HEK293T (cell line): ENCODE measurements around the gene FOXA3.

Experiments used
- CTCF ChIA-PET: fragments of 350-600 bp; formaldehyde crosslinking; extraction: SDS; loops from one replicate; lab custom pipeline; 2021; ENCODE audit warnings: antibody characterized with exemption, inconsistent platforms; lab: Yijun Ruan, JAX
- POLR2A ChIA-PET: fragments of 350-600 bp; formaldehyde crosslinking; extraction: SDS; loops from one replicate; lab custom pipeline; 2020; ENCODE audit warnings: antibody characterized with exemption, inconsistent platforms; lab: Yijun Ruan, JAX
- DNase-seq: peaks from one replicate; pipeline ENCODE4 v3.0.0; 2012; ENCODE audit warnings: mixed read lengths; ENCODE audit errors: extremely low spot score
- ARNT ChIP-seq: fragments of 450-650 bp; IDR thresholded peaks from 2 replicates; pipeline ENCODE4 v1.6.1; 2017; ENCODE audit warnings: mild to moderate bottlenecking
- BHLHE40 ChIP-seq: fragments of 450-650 bp; IDR thresholded peaks from 2 replicates; pipeline ENCODE4 v1.6.1; 2016; ENCODE audit warnings: mild to moderate bottlenecking, moderate library complexity, borderline replicate concordance
- CTBP1 ChIP-seq: fragments of 450-650 bp; IDR thresholded peaks from 2 replicates; pipeline ENCODE4 v1.6.1; 2016; ENCODE audit warnings: borderline replicate concordance
- ELF4 ChIP-seq: fragments of 450-650 bp; IDR thresholded peaks from 2 replicates; pipeline ENCODE4 v1.6.1; 2017; ENCODE audit warnings: antibody characterized with exemption
- FOXA1 ChIP-seq: fragments of 450-650 bp; IDR thresholded peaks from 2 replicates; pipeline ENCODE4 v1.6.1; 2016; ENCODE audit warnings: mild to moderate bottlenecking
- FOXK2 ChIP-seq: fragments of 450-650 bp; IDR thresholded peaks from 2 replicates; pipeline ENCODE4 v1.6.1; 2016; ENCODE audit warnings: mild to moderate bottlenecking
- FOXM1 ChIP-seq: fragments of 450-650 bp; IDR thresholded peaks from 2 replicates; pipeline ENCODE4 v1.6.1; 2017; ENCODE audit warnings: mild to moderate bottlenecking, borderline replicate concordance
- HDGF ChIP-seq: fragments of 450-650 bp; IDR thresholded peaks from 2 replicates; pipeline ENCODE4 v1.6.1; 2017; ENCODE audit warnings: antibody characterized with exemption, borderline replicate concordance
- L3MBTL2 ChIP-seq: fragments of 450-650 bp; conservative IDR thresholded peaks from 2 replicates; pipeline ENCODE4 v1.6.1; 2016; ENCODE audit warnings: mild to moderate bottlenecking
- LEF1 ChIP-seq: fragments of 450-650 bp; IDR thresholded peaks from 2 replicates; pipeline ENCODE4 v1.6.1; 2017; ENCODE audit warnings: mild to moderate bottlenecking, borderline replicate concordance
- NFRKB ChIP-seq: fragments of 450-650 bp; IDR thresholded peaks from 2 replicates; pipeline ENCODE4 v1.6.1; 2016; ENCODE audit warnings: mild to moderate bottlenecking, moderate library complexity
- PKNOX1 ChIP-seq: fragments of 450-650 bp; IDR thresholded peaks from 2 replicates; pipeline ENCODE4 v1.6.1; 2016
- SP1 ChIP-seq: fragments of 450-650 bp; IDR thresholded peaks from 2 replicates; pipeline ENCODE4 v1.6.1; 2017
- SUZ12 ChIP-seq: fragments of 450-650 bp; IDR thresholded peaks from 2 replicates; pipeline ENCODE4 v1.6.1; 2016; ENCODE audit warnings: mild to moderate bottlenecking
- TARDBP ChIP-seq: fragments of 450-650 bp; IDR thresholded peaks from 2 replicates; pipeline ENCODE4 v1.6.1; 2016
- ZNF384 ChIP-seq: fragments of 450-650 bp; IDR thresholded peaks from 2 replicates; pipeline ENCODE4 v1.6.1; 2016

Gene FOXA3

GRCh38 chr19:45908956-45909355 lies 44.8 kb downstream of the FOXA3 start:
- no peak for DNase-seq
- TF ChIP-seq ELF4 = no peak
- no peak for TF ChIP-seq FOXM1
- no peak for TF ChIP-seq ZNF384
- ChIA-PET POLR2A (no interaction called here), CTCF (no interaction called here)

- no peak for DNase-seq
- TF ChIP-seq ZNF384 (no peak), HDGF (no peak), ARNT (no peak)
- ChIA-PET POLR2A (interaction anchor here (1.0 kb wide), 1 partner anchor 9 kb away, joined by 5 read pairs; the partner anchor contains the start of gene MYPOP), CTCF (no interaction called here)
Measured at GRCh38 chr19:45911291-45911690, 47.2 kb downstream of the FOXA3 start.

GRCh38 chr19:45913874-45914830 lies 50.0 kb downstream of the FOXA3 start, which contains the start of gene NANOS2:
Gene NANOS2, minus strand, starts transcription at chr19:45914778. Its CDS starts 85 bp downstream, at chr19:45914693.
- ChIA-PET POLR2A (interaction anchor here (0.7 to 2.5 kb wide), 4 partner anchors 11 to 163 kb away, joined by 3 to 13 read pairs (median 4); partner anchors contain the start of genes CCDC61 and MYPOP), CTCF (interaction anchor here (0.6 to 2.4 kb wide), 3 partner anchors 11 to 119 kb away, joined by 3 to 12 read pairs (median 7); partner anchors contain the start of gene MYPOP)
- peak; percentile 58 for DNase-seq
- TF ChIP-seq HDGF (no peak), FOXM1 (no peak), BHLHE40 (no peak)

- DNase-seq = no peak
- no peak for TF ChIP-seq SP1
- ChIA-PET CTCF (interaction anchor here (0.7 kb wide), 1 partner anchor 38 kb away, joined by 3 read pairs; no protein-coding TSS in a partner anchor), POLR2A (interaction anchor here (0.6 to 1.7 kb wide), 2 partner anchors 15 to 54 kb away, joined by 3 to 4 read pairs; partner anchors contain the start of gene MYPOP)
Measured at GRCh38 chr19:45917421-45918091, 53.4 kb downstream of the FOXA3 start.

- no peak for TF ChIP-seq FOXA1
- no peak for TF ChIP-seq FOXK2
- no peak for TF ChIP-seq SP1
- TF ChIP-seq L3MBTL2 = no peak
- no peak for TF ChIP-seq PKNOX1
- TF ChIP-seq HDGF = no peak
- TF ChIP-seq BHLHE40 = no peak
- TF ChIP-seq ELF4 = no peak
- TF ChIP-seq CTBP1 = no peak
- TF ChIP-seq NFRKB = no peak
- TF ChIP-seq LEF1 = no peak
- no peak for TF ChIP-seq ZNF384
- TF ChIP-seq SUZ12 = no peak
- TF ChIP-seq TARDBP = no peak
- no peak for TF ChIP-seq FOXM1
- no peak for TF ChIP-seq ARNT
- ChIA-PET CTCF (interaction anchor here (0.6 kb wide), 1 partner anchor 21 kb away, joined by 3 read pairs; no protein-coding TSS in a partner anchor), POLR2A (no interaction called here)
- no peak for DNase-seq
Measured at GRCh38 chr19:45918721-45919120, 54.6 kb downstream of the FOXA3 start.

GRCh38 chr19:45919678-45920077 lies 55.6 kb downstream of the FOXA3 start:
- no peak for TF ChIP-seq FOXM1
- TF ChIP-seq ELF4 = no peak
- TF ChIP-seq TARDBP = no peak
- no peak for TF ChIP-seq SUZ12
- no peak for TF ChIP-seq L3MBTL2
- TF ChIP-seq ARNT = no peak
- TF ChIP-seq LEF1 = no peak
- no peak for TF ChIP-seq FOXK2
- no peak for TF ChIP-seq BHLHE40
- TF ChIP-seq NFRKB = no peak
- ChIA-PET CTCF (interaction anchor here (0.9 kb wide), 1 partner anchor 9 kb away, joined by 6 read pairs; no protein-coding TSS in a partner anchor), POLR2A (no interaction called here)
- DNase-seq = no peak

GRCh38 chr19:45920458-45920857 lies 56.3 kb downstream of the FOXA3 start:
- POLR2A ChIA-PET = no interaction called here
- no peak for TF ChIP-seq SP1
- TF ChIP-seq PKNOX1 = no peak
- no peak for TF ChIP-seq LEF1
- TF ChIP-seq NFRKB = no peak
- no peak for TF ChIP-seq L3MBTL2
- TF ChIP-seq HDGF = no peak
- TF ChIP-seq ZNF384 = no peak
- no peak for TF ChIP-seq TARDBP
- no peak for DNase-seq
- CTCF ChIA-PET = interaction anchor here (0.9 kb wide), 1 partner anchor 8 kb away, joined by 6 read pairs; no protein-coding TSS in a partner anchor
